Esophagus muscularis mucosa (tissue), 4 donors: ENCODE measurements around the gene EPHB2.

Experiments used
- CTCF ChIP-seq, 3 experiments: fragments of 200-600 bp in 2 of 3; fragments of 450-650 bp in 1 of 3; sonication (generic) in 2 of 3; IDR thresholded peaks; one replicate each; pipeline ENCODE4 v1.5.1; 2017 to 2019; ENCODE audit warnings: antibody characterized with exemption in 3 of 3, mild to moderate bottlenecking in 2 of 3, moderate library complexity in 1 of 3
- EP300 ChIP-seq: sonication (generic); formaldehyde crosslinking; IDR thresholded peaks from one replicate; pipeline ENCODE4 v1.6.1; 2017; ENCODE audit warnings: antibody characterized with exemption
- POLR2A ChIP-seq: fragments of 450-650 bp; IDR thresholded peaks from one replicate; pipeline ENCODE4 v1.6.1; 2017; ENCODE audit warnings: antibody characterized with exemption, moderate library complexity, mild to moderate bottlenecking, low read depth
- POLR2AphosphoS5 ChIP-seq, 2 donors: sonication (generic); formaldehyde crosslinking; IDR thresholded peaks; one replicate each; pipeline ENCODE4 v1.6.1; 2017; ENCODE audit warnings: antibody characterized with exemption in 2 of 2

GRCh38 chr1:22819361-22819760, 108.7 kb downstream of the EPHB2 start:
- TF ChIP-seq POLR2A: no peak
- no peak for TF ChIP-seq CTCF (IDR thresholded peaks at IDR 0.05)
- TF ChIP-seq EP300: no peak
- TF ChIP-seq POLR2AphosphoS5 (IDR thresholded peaks at IDR 0.05): no peak
